ENCODE data around the gene AP1S3.

The AP1S3 gene

DNA sequence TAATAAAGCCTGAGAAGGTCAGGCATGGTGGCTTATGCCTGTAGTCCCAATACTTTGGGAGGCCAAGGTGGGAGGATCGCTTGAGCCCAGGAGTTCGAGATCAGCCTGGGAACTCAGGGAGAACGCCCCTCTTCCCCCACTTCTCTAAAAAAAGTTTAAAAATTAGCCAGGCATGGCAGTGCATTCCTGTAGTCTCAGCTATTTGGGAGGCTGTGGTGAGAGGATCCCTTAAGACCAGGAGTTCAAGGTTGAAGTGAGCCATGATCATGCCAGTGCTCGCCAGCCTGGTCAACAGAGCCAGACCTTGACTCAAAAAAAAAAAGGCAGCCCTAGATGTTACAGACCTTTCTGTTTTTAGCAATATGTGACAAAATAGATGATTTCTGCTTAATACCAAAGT is 83.4 kb downstream of the AP1S3 start:
- TF ChIP-seq, protein P1, sequence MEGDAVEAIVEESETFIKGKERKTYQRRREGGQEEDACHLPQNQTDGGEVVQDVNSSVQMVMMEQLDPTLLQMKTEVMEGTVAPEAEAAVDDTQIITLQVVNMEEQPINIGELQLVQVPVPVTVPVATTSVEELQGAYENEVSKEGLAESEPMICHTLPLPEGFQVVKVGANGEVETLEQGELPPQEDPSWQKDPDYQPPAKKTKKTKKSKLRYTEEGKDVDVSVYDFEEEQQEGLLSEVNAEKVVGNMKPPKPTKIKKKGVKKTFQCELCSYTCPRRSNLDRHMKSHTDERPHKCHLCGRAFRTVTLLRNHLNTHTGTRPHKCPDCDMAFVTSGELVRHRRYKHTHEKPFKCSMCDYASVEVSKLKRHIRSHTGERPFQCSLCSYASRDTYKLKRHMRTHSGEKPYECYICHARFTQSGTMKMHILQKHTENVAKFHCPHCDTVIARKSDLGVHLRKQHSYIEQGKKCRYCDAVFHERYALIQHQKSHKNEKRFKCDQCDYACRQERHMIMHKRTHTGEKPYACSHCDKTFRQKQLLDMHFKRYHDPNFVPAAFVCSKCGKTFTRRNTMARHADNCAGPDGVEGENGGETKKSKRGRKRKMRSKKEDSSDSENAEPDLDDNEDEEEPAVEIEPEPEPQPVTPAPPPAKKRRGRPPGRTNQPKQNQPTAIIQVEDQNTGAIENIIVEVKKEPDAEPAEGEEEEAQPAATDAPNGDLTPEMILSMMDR (IDR thresholded peaks at IDR 0.05; ENCODE audit: insufficient read depth, low read length, poor library complexity, severe bottlenecking): no peak
- H3K27me3 ChIP-seq (replicated peaks; ENCODE audit: control insufficient read depth, insufficient read depth, low read length): no peaks in the 10 kb centered on the region
- DNase-seq (ENCODE audit: extremely low read depth, insufficient read length): no peak
- no peaks in the 10 kb centered on the region for H3K36me3 ChIP-seq (ENCODE audit: control insufficient read depth, insufficient read depth, low read length)
- H3K4me3 ChIP-seq (replicated peaks; ENCODE audit: low read depth, low read length): no peak overlapping the region

DNA sequence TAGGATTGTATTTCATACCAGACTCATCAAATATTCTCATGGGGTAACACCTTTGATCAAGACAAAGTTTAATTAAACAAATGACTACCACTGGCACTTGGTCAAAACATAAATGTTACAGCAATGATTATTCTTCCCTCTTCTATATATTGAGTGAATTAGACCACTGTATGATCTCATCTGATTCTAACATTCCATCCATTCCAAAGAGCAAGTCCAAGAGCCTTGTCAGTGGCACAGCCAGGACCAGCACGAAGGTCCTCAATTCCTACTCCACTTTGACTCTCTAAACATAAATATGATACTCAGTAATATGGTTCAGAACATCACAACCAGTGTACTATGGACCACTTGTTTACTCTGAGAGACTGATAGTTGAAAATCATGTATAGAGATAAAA is 86.4 kb downstream of the AP1S3 start:
- Histone ChIP-seq H3K4me3 (replicated peaks; ENCODE audit: low read depth, low read length) (no peak overlapping the region), H3K27me3 (replicated peaks; ENCODE audit: control insufficient read depth, insufficient read depth, low read length) (no peaks in the 10 kb centered on the region), H3K36me3 (ENCODE audit: control insufficient read depth, insufficient read depth, low read length) (no peaks in the 10 kb centered on the region)
- no peak for DNase-seq (ENCODE audit: extremely low read depth, insufficient read length)
- TF ChIP-seq, protein P1 (IDR thresholded peaks at IDR 0.05; ENCODE audit: insufficient read depth, low read length, poor library complexity, severe bottlenecking): no peak

DNA sequence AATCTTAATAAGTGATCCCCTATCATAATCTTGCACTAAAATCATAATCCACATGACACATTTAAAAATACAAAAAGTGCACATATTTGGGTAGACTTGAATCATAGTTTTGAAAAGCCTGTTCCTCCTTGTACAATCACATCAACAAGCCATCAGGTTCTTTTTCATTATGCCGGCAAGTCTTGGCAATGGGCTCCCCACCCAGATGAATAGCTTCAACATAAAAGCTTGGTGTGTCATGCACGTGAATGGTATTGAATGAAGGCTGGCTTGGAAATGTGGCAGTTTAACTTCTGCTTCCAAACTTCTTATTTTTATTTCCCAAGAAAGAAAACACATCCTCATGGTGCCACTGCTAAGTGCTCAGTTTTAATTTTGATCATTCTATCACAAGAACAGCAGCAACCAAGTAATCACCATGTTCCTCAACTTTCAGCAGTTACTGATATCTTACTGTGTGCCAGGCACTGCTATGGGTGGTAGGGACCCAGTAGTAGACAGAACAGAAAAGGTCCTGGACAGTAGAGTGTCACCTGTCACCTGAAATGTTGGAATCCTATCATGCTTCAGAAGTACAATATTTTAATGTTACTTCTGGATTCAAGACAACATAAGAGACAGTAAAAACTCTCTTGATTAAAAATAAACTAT is 89.9 kb downstream of the AP1S3 start:
- TF ChIP-seq, protein P1 (IDR thresholded peaks at IDR 0.05; ENCODE audit: insufficient read depth, low read length, poor library complexity, severe bottlenecking): no peak
- Histone ChIP-seq H3K4me3 (replicated peaks; ENCODE audit: low read depth, low read length) (no peak overlapping the region), H3K27me3 (replicated peaks; ENCODE audit: control insufficient read depth, insufficient read depth, low read length) (no peaks in the 10 kb centered on the region), H3K36me3 (ENCODE audit: control insufficient read depth, insufficient read depth, low read length) (no peaks in the 10 kb centered on the region)
- DNase-seq (ENCODE audit: extremely low read depth, insufficient read length): no peak

DNA sequence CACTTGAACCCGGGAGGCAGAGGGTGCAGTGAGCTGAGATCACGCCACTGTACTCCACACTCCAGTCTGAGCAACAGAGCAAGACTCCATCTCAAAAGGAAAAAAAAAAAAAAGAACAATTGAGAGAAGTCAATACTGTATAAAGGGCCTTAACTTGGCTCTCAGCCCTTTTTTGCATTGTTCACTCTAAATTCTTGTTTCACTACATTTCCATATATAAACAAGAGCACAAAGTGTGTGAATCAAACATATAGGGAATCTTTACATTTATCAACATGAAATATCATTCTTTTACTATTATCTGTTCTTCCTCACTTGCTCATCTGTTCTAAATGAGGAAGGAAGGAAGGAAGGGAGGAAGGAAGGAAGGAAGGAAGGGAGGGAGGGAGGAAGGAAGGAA is 90.8 kb downstream of the AP1S3 start:
- TF ChIP-seq, protein P1 (IDR thresholded peaks at IDR 0.05; ENCODE audit: insufficient read depth, low read length, poor library complexity, severe bottlenecking): no peak
- Histone ChIP-seq H3K27me3 (replicated peaks; ENCODE audit: control insufficient read depth, insufficient read depth, low read length) (no peaks in the 10 kb centered on the region), H3K4me3 (replicated peaks; ENCODE audit: low read depth, low read length) (no peak overlapping the region), H3K36me3 (ENCODE audit: control insufficient read depth, insufficient read depth, low read length) (no peaks in the 10 kb centered on the region)
- no peak for DNase-seq (ENCODE audit: extremely low read depth, insufficient read length)

DNA sequence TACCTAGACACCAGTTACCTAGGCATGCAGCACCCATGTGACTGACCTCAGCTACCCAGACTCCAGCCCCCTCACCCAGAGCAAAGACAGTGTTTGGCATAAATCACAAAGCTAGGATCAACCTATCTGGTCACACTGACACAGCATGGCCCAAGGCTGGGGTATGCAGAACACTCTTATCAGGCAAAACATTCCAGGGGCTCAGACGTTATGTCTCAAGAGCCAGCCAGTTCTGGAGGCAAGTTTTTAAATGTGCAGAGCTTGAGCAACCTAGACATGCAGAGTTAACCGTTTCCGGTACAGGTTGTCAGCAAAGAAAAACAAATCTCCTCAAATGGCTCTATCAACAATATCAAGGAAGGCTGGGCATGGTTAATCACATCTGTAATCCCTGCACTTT is 92.8 kb downstream of the AP1S3 start:
- Histone ChIP-seq H3K27me3 (replicated peaks; ENCODE audit: control insufficient read depth, insufficient read depth, low read length) (no peaks in the 10 kb centered on the region), H3K4me3 (replicated peaks; ENCODE audit: low read depth, low read length) (no peak overlapping the region), H3K36me3 (ENCODE audit: control insufficient read depth, insufficient read depth, low read length) (no peaks in the 10 kb centered on the region)
- TF ChIP-seq, protein P1 (IDR thresholded peaks at IDR 0.05; ENCODE audit: insufficient read depth, low read length, poor library complexity, severe bottlenecking): no peak
- DNase-seq (ENCODE audit: extremely low read depth, insufficient read length): no peak

DNA sequence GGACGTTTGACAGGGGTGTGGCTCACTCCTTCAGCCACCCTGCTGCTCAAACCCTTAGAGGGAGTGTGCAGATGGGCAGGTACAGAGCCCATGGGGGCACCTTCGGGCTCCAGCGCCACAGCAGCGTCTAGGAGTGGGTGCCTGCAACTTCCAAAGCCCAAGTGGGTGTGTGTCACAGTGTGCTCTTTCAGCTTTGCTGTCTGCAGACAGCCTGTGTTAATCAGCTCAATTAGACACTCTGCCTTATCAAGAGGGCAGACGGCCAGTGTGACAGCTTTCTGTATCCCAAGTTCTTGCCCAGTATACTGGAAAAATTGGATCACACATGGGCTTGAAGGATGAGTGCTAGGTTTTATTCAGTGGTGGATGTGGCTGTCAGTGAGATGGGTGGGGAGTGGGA is 96.7 kb downstream of the AP1S3 start:
- H3K4me3 ChIP-seq (replicated peaks; ENCODE audit: low read depth, low read length): no peak overlapping the region
- no peaks in the 10 kb centered on the region for H3K27me3 ChIP-seq (replicated peaks; ENCODE audit: control insufficient read depth, insufficient read depth, low read length)
- TF ChIP-seq, protein P1 (IDR thresholded peaks at IDR 0.05; ENCODE audit: insufficient read depth, low read length, poor library complexity, severe bottlenecking): no peak
- DNase-seq (ENCODE audit: extremely low read depth, insufficient read length): no peak
- no peaks in the 10 kb centered on the region for H3K36me3 ChIP-seq (ENCODE audit: control insufficient read depth, insufficient read depth, low read length)
